ENCODE measurements around the gene SULT1A1. TPM values are rescaled to one million over a fixed set of nuclear protein-coding genes. Genes with fewer than 3 reads are reported as not detected.
"Not testable (repeated sequence)": the region's sequence is repeated elsewhere in the genome, so short reads cannot be mapped to it uniquely, and the experiment has no call there.

Gene SULT1A1
- total RNA-seq, 2 donors from 2014 or later, result 26.7 to 35.6 TPM

GRCh38 chr16:28606291-28607115, 3.3 kb downstream of the SULT1A1 start:
- WGBS, 2 donors, result 85 to 96% methylated on average over 8 to 16 of the region's 16 CpGs
- ATAC-seq, result no peak

DNA sequence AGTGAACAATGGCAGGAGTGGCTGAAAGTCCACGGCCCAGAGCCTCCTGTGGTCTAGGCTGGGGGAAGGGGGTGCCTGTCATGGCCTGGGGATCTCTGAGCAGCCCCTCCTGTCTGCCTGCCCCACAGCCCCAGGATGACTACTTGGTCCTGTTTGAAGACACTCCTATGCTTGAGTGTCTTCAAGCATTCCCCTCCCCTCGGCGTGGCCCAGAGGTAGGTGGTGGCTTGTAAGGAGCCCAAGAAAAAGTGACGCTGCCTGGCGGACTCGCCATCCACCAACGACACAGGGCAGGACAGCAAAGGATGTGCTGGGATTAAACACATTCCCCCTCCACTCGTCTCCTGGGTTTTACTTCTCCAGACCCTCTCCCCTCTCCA, 5.7 kb downstream of the SULT1A1 start:
- TF ChIP-seq, protein P1, sequence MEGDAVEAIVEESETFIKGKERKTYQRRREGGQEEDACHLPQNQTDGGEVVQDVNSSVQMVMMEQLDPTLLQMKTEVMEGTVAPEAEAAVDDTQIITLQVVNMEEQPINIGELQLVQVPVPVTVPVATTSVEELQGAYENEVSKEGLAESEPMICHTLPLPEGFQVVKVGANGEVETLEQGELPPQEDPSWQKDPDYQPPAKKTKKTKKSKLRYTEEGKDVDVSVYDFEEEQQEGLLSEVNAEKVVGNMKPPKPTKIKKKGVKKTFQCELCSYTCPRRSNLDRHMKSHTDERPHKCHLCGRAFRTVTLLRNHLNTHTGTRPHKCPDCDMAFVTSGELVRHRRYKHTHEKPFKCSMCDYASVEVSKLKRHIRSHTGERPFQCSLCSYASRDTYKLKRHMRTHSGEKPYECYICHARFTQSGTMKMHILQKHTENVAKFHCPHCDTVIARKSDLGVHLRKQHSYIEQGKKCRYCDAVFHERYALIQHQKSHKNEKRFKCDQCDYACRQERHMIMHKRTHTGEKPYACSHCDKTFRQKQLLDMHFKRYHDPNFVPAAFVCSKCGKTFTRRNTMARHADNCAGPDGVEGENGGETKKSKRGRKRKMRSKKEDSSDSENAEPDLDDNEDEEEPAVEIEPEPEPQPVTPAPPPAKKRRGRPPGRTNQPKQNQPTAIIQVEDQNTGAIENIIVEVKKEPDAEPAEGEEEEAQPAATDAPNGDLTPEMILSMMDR (IDR thresholded peaks at IDR 0.05), result no peak
- no peak for TF ChIP-seq POLR2A (IDR thresholded peaks at IDR 0.05)
- WGBS, 2 donors, result 71 to 77% methylated on average over 7 to 8 of the region's 8 CpGs
- H3K27me3 ChIP-seq, result no peaks in the 10 kb centered on the region
- peaks cover 10% of the 10 kb centered on the region for H3K4me1 ChIP-seq
- intact Hi-C loops (cut with DNase I), result no loop called here
- DNase-seq, result no peak
- no peak overlapping the region for H3K4me3 ChIP-seq
- peaks cover 0 to 2% of the 10 kb centered on the region in 2 donors for H3K36me3 ChIP-seq (replicated peaks in 1 of 2; ENCODE audit: insufficient read depth in 1 of 2, low read depth in 2 of 2)
- no peaks in the 10 kb centered on the region for H3K9me3 ChIP-seq
- no peak overlapping the region for H3K27ac ChIP-seq
- no peak for ATAC-seq

More at GRCh38 chr16:28606291-28607115, 3.3 kb downstream of the SULT1A1 start:
- Histone ChIP-seq H3K4me1 (peaks cover 30% of the 10 kb centered on the region), H3K27me3 (no peaks in the 10 kb centered on the region), H3K27ac (no peak overlapping the region), H3K9me3 (no peaks in the 10 kb centered on the region), H3K4me3 (no peak overlapping the region), H3K36me3 (replicated peaks in 1 of 2; ENCODE audit: insufficient read depth in 1 of 2, low read depth in 2 of 2) (peaks cover 0 to 2% of the 10 kb centered on the region in 2 donors)
- no peak for TF ChIP-seq POLR2A (IDR thresholded peaks at IDR 0.05)
- TF ChIP-seq, protein P1 (IDR thresholded peaks at IDR 0.05), result no peak
- intact Hi-C loops (cut with DNase I), result no loop called here
- no peak for DNase-seq

DNA sequence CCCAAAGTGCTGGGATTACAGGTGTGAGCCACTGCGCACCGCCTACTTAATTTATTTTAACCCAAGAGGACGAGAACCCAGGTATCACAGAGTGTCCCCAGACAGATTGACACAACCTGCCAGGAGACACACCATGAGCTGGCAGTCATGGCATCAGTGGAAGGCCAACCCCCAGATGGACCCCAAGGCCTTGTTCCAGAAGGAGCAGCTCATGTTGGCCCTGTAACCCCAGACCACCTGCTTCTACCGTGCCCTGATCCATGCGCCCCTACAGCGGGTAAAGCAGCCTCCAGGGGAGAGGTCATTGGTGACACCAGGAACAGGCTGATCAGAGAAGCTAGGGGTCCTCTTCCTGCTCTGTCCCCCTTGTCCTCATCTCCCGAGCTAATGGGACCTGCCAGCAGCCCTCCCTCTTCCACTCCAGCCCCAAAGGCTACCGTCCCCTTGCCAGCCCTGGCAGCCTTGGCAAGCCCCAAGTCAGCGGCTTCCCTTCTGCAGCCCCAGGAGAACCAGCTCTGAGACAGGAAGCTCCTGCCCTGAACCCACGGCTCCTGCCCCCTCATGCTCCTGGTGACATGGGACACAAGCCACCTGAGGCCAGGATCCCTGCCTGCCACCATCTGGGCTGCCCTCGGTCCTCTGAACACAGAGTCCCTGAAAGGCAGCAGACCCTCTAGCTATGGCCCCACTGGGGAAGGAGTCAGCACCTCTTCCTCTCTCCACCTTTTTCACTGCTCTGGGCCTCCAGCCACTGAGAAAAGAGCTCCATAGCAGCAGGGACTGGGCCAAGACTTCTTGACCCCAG, 6.3 kb downstream of the SULT1A1 start:
- DNase-seq, result no peak
- peaks cover 6% of the 10 kb centered on the region for H3K4me1 ChIP-seq
- intact Hi-C loops (cut with DNase I), result no loop called here
- H3K36me3 ChIP-seq (replicated peaks in 1 of 2; ENCODE audit: insufficient read depth in 1 of 2, low read depth in 2 of 2), result peaks cover 0 to 2% of the 10 kb centered on the region in 2 donors
- TF ChIP-seq, protein P1 (IDR thresholded peaks at IDR 0.05), result no peak
- TF ChIP-seq POLR2A (IDR thresholded peaks at IDR 0.05), result no peak
- ATAC-seq, result no peak
- no peaks in the 10 kb centered on the region for H3K9me3 ChIP-seq
- H3K27ac ChIP-seq, result no peak overlapping the region
- no peak overlapping the region for H3K4me3 ChIP-seq
- 77 to 90% methylated on average over 8 to 11 of the region's 11 CpGs for WGBS, 2 donors
- no peaks in the 10 kb centered on the region for H3K27me3 ChIP-seq

GRCh38 chr16:28602529-28602928, 7.3 kb downstream of the SULT1A1 start:
- H3K4me1 ChIP-seq, result peaks cover 4% of the 10 kb centered on the region
- WGBS, 2 donors, result 60 to 91% methylated on average over 1 to 6 of the region's 6 CpGs
- intact Hi-C loops (cut with DNase I), result no loop called here
- DNase-seq (no peak), ATAC-seq (no peak)
- no peaks in the 10 kb centered on the region for H3K9me3 ChIP-seq
- H3K4me3 ChIP-seq, result no peak overlapping the region
- H3K27me3 ChIP-seq, result no peaks in the 10 kb centered on the region
- TF ChIP-seq, protein P1 (IDR thresholded peaks at IDR 0.05), result no peak
- TF ChIP-seq POLR2A (IDR thresholded peaks at IDR 0.05), result no peak
- peaks cover 0 to 2% of the 10 kb centered on the region in 2 donors for H3K36me3 ChIP-seq (replicated peaks in 1 of 2; ENCODE audit: insufficient read depth in 1 of 2, low read depth in 2 of 2)
- H3K27ac ChIP-seq, result no peak overlapping the region

DNA sequence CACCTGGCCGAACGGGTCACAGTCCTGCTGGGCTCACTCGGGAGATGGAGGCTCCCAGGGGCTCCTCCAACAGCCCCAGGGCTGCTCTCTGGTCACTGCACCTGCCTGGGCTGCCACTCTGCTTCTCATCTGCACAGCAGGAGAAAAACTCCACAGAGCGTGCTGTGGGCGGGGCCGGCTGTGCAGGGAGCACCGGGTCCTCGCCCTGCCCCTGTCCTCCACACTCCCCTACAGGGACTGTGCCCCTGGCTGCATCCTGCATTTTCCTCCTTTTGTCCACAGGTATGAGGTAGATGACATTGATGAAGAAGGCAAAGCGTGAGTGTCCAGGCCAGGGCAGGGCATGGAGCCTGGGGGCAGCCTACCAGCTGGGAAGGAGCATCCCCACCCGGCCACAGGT, 7.8 kb downstream of the SULT1A1 start:
- H3K4me3 ChIP-seq, result not testable (repeated sequence)

GRCh38 chr16:28601589-28601988, 8.3 kb downstream of the SULT1A1 start:
- WGBS, 2 donors, result 90% methylated on average over 12 of the region's 13 CpGs; no CpG with 5 or more reads in 1 of the 2 donors
- H3K27me3 ChIP-seq; H3K9me3 ChIP-seq; H3K27ac ChIP-seq; intact Hi-C loops (cut with DNase I); H3K4me3 ChIP-seq; H3K36me3 ChIP-seq (replicated peaks in 1 of 2; ENCODE audit: insufficient read depth in 1 of 2, low read depth in 2 of 2); ATAC-seq; DNase-seq: not testable (repeated sequence)
- H3K4me1 ChIP-seq, result peaks cover 14% of the 10 kb centered on the region

More for the DNA sequence above, 7.8 kb downstream of the SULT1A1 start:
- intact Hi-C loops (cut with DNase I); H3K27me3 ChIP-seq; DNase-seq; H3K9me3 ChIP-seq; H3K27ac ChIP-seq; H3K36me3 ChIP-seq (replicated peaks in 1 of 2; ENCODE audit: insufficient read depth in 1 of 2, low read depth in 2 of 2); ATAC-seq; H3K4me1 ChIP-seq: not testable (repeated sequence)
- no CpG with 5 or more reads among the region's 10 CpGs for WGBS, 2 donors

DNA sequence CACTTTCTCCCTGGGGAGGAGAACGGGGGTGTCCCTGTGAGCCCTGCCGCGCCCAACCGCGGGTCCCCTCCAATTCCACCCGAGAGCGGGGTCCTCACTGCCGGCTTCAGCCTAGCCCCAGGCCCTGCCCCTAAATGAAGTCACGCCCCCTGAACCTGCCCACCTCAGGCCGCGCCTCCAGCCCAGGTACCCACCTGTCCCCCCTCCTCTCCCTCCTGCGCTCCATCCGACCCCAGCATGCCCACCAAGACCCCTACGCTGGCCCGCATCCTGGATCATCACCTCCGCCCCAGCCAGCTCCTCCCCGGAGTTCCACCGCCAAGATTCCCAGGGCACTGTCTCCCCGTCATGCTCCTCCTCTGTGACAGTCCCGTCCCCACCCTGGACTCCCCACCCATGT, 8.9 kb downstream of the SULT1A1 start:
- H3K4me1 ChIP-seq, result peaks cover 20% of the 10 kb centered on the region
- H3K36me3 ChIP-seq (replicated peaks in 1 of 2; ENCODE audit: insufficient read depth in 1 of 2, low read depth in 2 of 2); H3K27ac ChIP-seq; DNase-seq; H3K4me3 ChIP-seq; intact Hi-C loops (cut with DNase I); H3K9me3 ChIP-seq; ATAC-seq; H3K27me3 ChIP-seq: not testable (repeated sequence)
- WGBS, 2 donors, result 58 to 68% methylated on average over 7 to 8 of the region's 20 CpGs
